ENCODE results near the gene SMPDL3A.
"Not testable (repeated sequence)": the region's sequence is repeated elsewhere in the genome, so short reads cannot be mapped to it uniquely, and the experiment has no call there.

The SMPDL3A gene

GRCh38 chr6:122789182-122790027 lies at the start of gene SMPDL3A:
SMPDL3A (plus strand) TSS chr6:122789258; CDS start chr6:122789347, 89 bp downstream.
- peak; percentile 67 for DNase-seq

- no peak for DNase-seq
Observed at GRCh38 chr6:122740091-122740490, 49.0 kb upstream of the SMPDL3A start.

- no peak for DNase-seq
Observed at GRCh38 chr6:122740936-122741335, 48.1 kb upstream of the SMPDL3A start.

GRCh38 chr6:122744247-122744646 lies 44.8 kb upstream of the SMPDL3A start:
- DNase-seq: peak; percentile 2

GRCh38 chr6:122744856-122745255 lies 44.2 kb upstream of the SMPDL3A start:
- DNase-seq: not testable (repeated sequence)

GRCh38 chr6:122746688-122747087 lies 42.4 kb upstream of the SMPDL3A start:
- DNase-seq: no peak

GRCh38 chr6:122747573-122747972 lies 41.5 kb upstream of the SMPDL3A start:
- DNase-seq: no peak

- not testable (repeated sequence) for DNase-seq
Observed at GRCh38 chr6:122748945-122749344, 40.1 kb upstream of the SMPDL3A start.

GRCh38 chr6:122749451-122750050 lies 39.5 kb upstream of the SMPDL3A start:
- no peak for DNase-seq

GRCh38 chr6:122751326-122751725 lies 37.7 kb upstream of the SMPDL3A start:
- no peak for DNase-seq

- no peak for DNase-seq
Observed at GRCh38 chr6:122752459-122752858, 36.6 kb upstream of the SMPDL3A start.

GRCh38 chr6:122753000-122753687 lies 35.9 kb upstream of the SMPDL3A start:
- no peak for DNase-seq

GRCh38 chr6:122753688-122754056 lies 35.4 kb upstream of the SMPDL3A start:
- no peak for DNase-seq

GRCh38 chr6:122754191-122754731 lies 34.8 kb upstream of the SMPDL3A start:
- no peak for DNase-seq

GRCh38 chr6:122755901-122756300 lies 33.2 kb upstream of the SMPDL3A start:
- DNase-seq: peak; percentile 27

GRCh38 chr6:122758927-122759334 lies 30.1 kb upstream of the SMPDL3A start:
- no peak for DNase-seq

GRCh38 chr6:122760330-122760729 lies 28.7 kb upstream of the SMPDL3A start:
- no peak for DNase-seq

GRCh38 chr6:122766256-122766655 lies 22.8 kb upstream of the SMPDL3A start:
- DNase-seq: no peak

GRCh38 chr6:122770835-122771601 lies 18.0 kb upstream of the SMPDL3A start:
- no peak for DNase-seq

- DNase-seq: no peak
Observed at GRCh38 chr6:122772724-122773415, 16.2 kb upstream of the SMPDL3A start.

- DNase-seq: no peak
Observed at GRCh38 chr6:122775975-122776374, 13.1 kb upstream of the SMPDL3A start.

GRCh38 chr6:122778302-122778701 lies 10.8 kb upstream of the SMPDL3A start:
- DNase-seq: no peak
